NB4 (cell line): ENCODE data around the gene STYX.
"Not testable (repeated sequence)": the region's sequence is repeated elsewhere in the genome, so short reads cannot be mapped to it uniquely, and the experiment has no call there.

ENCODE experiments used
- MYC ChIP-seq: IDR thresholded peaks from 2 replicates; pipeline ENCODE4 v1.6.1; 2011; ENCODE audit warnings: low read depth, low read length
- POLR2A ChIP-seq: IDR thresholded peaks from 2 replicates; pipeline ENCODE4 v1.6.1; 2011; ENCODE audit warnings: mild to moderate bottlenecking; ENCODE audit not compliant: insufficient read length; ENCODE audit errors: extremely low read depth
- TF ChIP-seq, protein P1 (sequence below): IDR thresholded peaks from one replicate; pipeline ENCODE4 v1.5.1; 2012; ENCODE audit warnings: low read depth, low read length
- TF ChIP-seq, protein P2 (sequence below): IDR thresholded peaks from 2 replicates; pipeline ENCODE4 v1.6.1; 2011; ENCODE audit warnings: low read depth, low read length

- TF ChIP-seq, protein P1, sequence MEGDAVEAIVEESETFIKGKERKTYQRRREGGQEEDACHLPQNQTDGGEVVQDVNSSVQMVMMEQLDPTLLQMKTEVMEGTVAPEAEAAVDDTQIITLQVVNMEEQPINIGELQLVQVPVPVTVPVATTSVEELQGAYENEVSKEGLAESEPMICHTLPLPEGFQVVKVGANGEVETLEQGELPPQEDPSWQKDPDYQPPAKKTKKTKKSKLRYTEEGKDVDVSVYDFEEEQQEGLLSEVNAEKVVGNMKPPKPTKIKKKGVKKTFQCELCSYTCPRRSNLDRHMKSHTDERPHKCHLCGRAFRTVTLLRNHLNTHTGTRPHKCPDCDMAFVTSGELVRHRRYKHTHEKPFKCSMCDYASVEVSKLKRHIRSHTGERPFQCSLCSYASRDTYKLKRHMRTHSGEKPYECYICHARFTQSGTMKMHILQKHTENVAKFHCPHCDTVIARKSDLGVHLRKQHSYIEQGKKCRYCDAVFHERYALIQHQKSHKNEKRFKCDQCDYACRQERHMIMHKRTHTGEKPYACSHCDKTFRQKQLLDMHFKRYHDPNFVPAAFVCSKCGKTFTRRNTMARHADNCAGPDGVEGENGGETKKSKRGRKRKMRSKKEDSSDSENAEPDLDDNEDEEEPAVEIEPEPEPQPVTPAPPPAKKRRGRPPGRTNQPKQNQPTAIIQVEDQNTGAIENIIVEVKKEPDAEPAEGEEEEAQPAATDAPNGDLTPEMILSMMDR = not testable (repeated sequence)
- TF ChIP-seq POLR2A, MYC: not testable (repeated sequence)
- TF ChIP-seq, protein P2, sequence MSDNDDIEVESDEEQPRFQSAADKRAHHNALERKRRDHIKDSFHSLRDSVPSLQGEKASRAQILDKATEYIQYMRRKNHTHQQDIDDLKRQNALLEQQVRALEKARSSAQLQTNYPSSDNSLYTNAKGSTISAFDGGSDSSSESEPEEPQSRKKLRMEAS = not testable (repeated sequence)
Observed at GRCh38 chr14:52729035-52729434, 931 bp upstream of the STYX start.
